Activated CD8-positive, alpha-beta memory T cell treated with anti-CD3 and anti-CD28 coated beads for 1 hour (primary cell): ENCODE results near the gene FSCN2.

Experiments used
- DNase-seq, 2 donors: peaks; one replicate each; pipeline ENCODE4 v3.0.0-alpha.2; 2020; ENCODE audit warnings: low read depth in 1 of 2; ENCODE audit errors: extremely low read depth in 1 of 2

Gene FSCN2

GRCh38 chr17:81538651-81539570 is 10.7 kb downstream of the FSCN2 start:
- no peak for DNase-seq

- no peak for DNase-seq
These were observed 11.4 kb downstream of the FSCN2 start for GRCh38 chr17:81539571-81539900.

- no peak for DNase-seq
These were observed 11.9 kb downstream of the FSCN2 start for GRCh38 chr17:81539961-81540675.

- no peak for DNase-seq
These were observed 12.5 kb downstream of the FSCN2 start for GRCh38 chr17:81540676-81541027.

- DNase-seq, result no peak
These were observed 12.9 kb downstream of the FSCN2 start for GRCh38 chr17:81541123-81541522.

- no peak for DNase-seq
These were observed 14.5 kb downstream of the FSCN2 start for GRCh38 chr17:81542431-81543338.

GRCh38 chr17:81543339-81543675 is 15.1 kb downstream of the FSCN2 start:
- no peak for DNase-seq

- DNase-seq, result no peak
These were observed 15.6 kb downstream of the FSCN2 start for GRCh38 chr17:81543756-81544155.

GRCh38 chr17:81544281-81544974 is 16.3 kb downstream of the FSCN2 start:
- no peak for DNase-seq

- DNase-seq, result no peak
These were observed 17.2 kb downstream of the FSCN2 start for GRCh38 chr17:81545160-81545949.

- DNase-seq, result no peak
These were observed 18.9 kb downstream of the FSCN2 start for GRCh38 chr17:81546906-81547613.

- no peak for DNase-seq
These were observed 19.4 kb downstream of the FSCN2 start for GRCh38 chr17:81547614-81547982.

- no peak for DNase-seq
These were observed 20.9 kb downstream of the FSCN2 start for GRCh38 chr17:81549031-81549557.

GRCh38 chr17:81549826-81550225 is 21.6 kb downstream of the FSCN2 start:
- no peak for DNase-seq

GRCh38 chr17:81550285-81550684 is 22.1 kb downstream of the FSCN2 start:
- DNase-seq, result no peak

GRCh38 chr17:81550830-81551457 is 22.8 kb downstream of the FSCN2 start:
- no peak for DNase-seq

- DNase-seq, result no peak
These were observed 23.5 kb downstream of the FSCN2 start for GRCh38 chr17:81551458-81552243.
